Retinal pigment epithelial cell (primary cell): ENCODE measurements around the gene UBE2J1.
"Not testable (repeated sequence)": the region's sequence is repeated elsewhere in the genome, so short reads cannot be mapped to it uniquely, and the experiment has no call there.

Experiments used
- DNase-seq: peaks from one replicate; pipeline ENCODE4 v3.0.0-alpha.2; 2010; ENCODE audit warnings: low read depth
- H3K4me3 ChIP-seq: 2 replicates; pipeline ENCODE4 v1.5.1; 2011; ENCODE audit warnings: mild to moderate bottlenecking, low read length, control low read depth, moderate library complexity
- CTCF ChIP-seq: conservative IDR thresholded peaks from 2 replicates; pipeline ENCODE4 v1.5.1; 2011; ENCODE audit warnings: low read depth, low read length, control low read depth, inconsistent platforms

The UBE2J1 gene

GRCh38 chr6:89310929-89311328, 41.6 kb downstream of the UBE2J1 start:
- no peak overlapping the region for H3K4me3 ChIP-seq
- TF ChIP-seq CTCF, result no peak
- DNase-seq, result peak; percentile 93

GRCh38 chr6:89308525-89309395, 43.8 kb downstream of the UBE2J1 start:
- no peak for DNase-seq
- no peak for TF ChIP-seq CTCF
- no peak overlapping the region for H3K4me3 ChIP-seq

GRCh38 chr6:89304517-89304916, 48.0 kb downstream of the UBE2J1 start:
- DNase-seq, H3K4me3 ChIP-seq: not testable (repeated sequence)

- TF ChIP-seq CTCF, result no peak
- no peak for DNase-seq
- H3K4me3 ChIP-seq, result no peak overlapping the region
These were observed 49.6 kb downstream of the UBE2J1 start for GRCh38 chr6:89302936-89303335.

- no peak for DNase-seq
- H3K4me3 ChIP-seq, result no peak overlapping the region
- no peak for TF ChIP-seq CTCF
These were observed 50.2 kb downstream of the UBE2J1 start for GRCh38 chr6:89302195-89302770.

- H3K4me3 ChIP-seq, result no peak overlapping the region
- no peak for DNase-seq
- no peak for TF ChIP-seq CTCF
These were observed 50.8 kb downstream of the UBE2J1 start for GRCh38 chr6:89301586-89302194.

- DNase-seq, result no peak
- no peak overlapping the region for H3K4me3 ChIP-seq
- TF ChIP-seq CTCF, result peak; percentile 54
These were observed 53.1 kb downstream of the UBE2J1 start for GRCh38 chr6:89299466-89299850.
